HTR-8/SVneo (cell line): ENCODE measurements around the gene NTM.

Source experiments
- DNase-seq: peaks from one replicate; pipeline ENCODE4 v3.0.0; 2011; ENCODE audit warnings: low spot score, mixed read lengths; ENCODE audit not compliant: insufficient read length
- FAIRE-seq: peaks from 2 replicates; lab custom pipeline; 2011; peaks lifted over from hg19 to GRCh38; lab: Jason Lieb, UNC

Gene NTM

GRCh38 chr11:131916638-131917037, 546.2 kb downstream of the NTM start:
- DNase-seq (no peak), FAIRE-seq (no peak)

GRCh38 chr11:131917634-131918384, 547.4 kb downstream of the NTM start:
- DNase-seq (no peak), FAIRE-seq (no peak)

DNA sequence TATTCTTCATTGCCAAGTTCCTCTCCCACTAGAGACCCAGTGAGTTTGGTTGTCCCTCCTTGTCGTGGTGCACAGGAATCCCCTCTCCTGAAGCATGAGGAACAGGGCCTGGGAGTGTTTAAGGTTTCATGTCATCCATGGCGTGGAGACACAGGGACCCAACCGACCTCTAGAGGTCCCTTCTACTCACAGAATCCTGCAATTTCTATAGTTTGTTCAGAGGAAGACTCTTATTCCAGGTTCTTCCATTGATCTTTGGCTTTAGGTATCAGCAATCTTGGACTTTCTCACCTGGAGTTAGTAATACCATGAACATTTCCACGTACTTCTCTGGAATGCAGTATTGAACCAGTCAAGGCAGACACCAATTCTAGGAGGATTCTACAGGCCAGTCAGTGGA, 548.2 kb downstream of the NTM start:
- FAIRE-seq (no peak), DNase-seq (no peak)

DNA sequence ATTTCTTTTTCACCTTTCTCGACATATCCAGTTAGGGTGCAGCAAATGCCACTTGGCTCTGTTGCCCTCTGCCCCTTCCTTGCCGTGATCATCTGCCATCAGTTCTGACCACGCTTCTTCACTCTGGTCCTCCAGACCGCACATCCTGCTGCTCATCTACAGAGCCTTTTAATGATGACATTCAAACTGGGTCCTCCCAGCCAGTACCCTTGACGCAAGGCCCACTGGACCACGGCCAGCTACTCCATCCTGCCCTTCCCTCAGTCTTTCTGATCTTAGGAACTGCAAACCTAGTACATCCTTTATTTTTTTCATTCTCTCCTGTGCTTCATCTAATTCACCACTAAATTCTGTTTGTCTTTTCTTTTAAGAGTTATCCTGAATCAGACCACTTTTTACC, 551.8 kb downstream of the NTM start:
- DNase-seq (no peak), FAIRE-seq (no peak)

- DNase-seq (no peak), FAIRE-seq (no peak)
Measured at GRCh38 chr11:131923309-131923708, 552.9 kb downstream of the NTM start.

DNA sequence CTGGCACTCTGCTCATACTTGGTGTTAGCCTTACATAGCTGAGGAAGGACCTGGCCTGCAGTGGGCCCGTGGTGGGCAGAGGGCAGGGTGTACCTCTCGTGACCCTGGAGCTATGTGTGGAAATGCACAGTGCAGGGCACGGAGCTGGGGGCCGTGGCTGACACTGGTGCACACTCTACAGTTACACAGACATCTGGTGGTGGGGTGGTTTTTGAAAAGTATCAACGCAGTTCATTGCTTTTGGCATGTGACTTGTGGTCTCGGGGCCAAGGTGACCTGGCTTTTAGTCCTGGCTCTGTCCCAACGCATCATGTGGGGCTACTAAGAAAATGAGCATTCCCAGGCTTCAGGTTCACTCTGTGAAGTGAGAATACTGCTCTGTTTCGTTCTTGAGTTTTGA, 553.6 kb downstream of the NTM start:
- DNase-seq = no peak
- no peak for FAIRE-seq

- DNase-seq = no peak
- FAIRE-seq = no peak
Measured at GRCh38 chr11:131924457-131925201, 554.2 kb downstream of the NTM start.

DNA sequence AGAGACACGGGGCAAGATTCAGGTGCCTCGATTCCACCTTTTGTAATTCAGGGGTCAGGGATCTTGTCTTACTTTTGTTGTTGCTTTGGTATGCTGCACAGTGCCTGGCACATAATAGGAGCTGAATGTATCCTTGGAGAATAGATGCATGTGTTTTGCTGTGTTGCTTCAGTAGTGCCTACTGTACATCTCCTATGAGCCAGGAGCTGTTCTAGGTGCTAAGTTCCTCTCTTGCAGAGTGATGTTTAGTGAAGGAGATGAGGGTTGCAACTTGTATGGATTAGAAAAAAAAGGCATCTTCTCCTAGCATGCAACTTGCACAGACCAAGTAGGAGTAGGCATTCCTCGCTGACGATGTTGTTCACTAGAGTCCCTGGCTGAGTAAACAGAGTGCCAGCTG, 555.4 kb downstream of the NTM start:
- FAIRE-seq = no peak
- no peak for DNase-seq

DNA sequence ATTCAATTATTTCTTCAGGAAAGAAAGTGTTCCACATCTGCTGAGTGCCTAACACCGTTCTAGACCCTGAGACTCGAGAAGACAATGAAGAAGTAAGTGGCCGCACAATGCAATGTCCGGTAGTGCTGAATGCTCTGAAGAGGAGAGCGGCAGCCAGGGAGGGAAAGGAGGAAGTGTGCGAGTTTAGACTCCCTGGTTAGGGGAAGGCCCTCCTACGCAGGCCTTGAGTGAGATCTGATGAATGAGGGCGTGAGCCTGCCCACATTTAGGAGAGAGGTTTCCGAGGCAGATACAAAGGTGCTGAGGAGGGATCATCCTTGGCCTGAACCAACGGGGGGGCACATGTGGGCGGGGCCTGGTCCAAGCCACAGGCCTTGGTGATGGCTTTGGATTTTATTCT, 558.6 kb downstream of the NTM start:
- FAIRE-seq = no peak

GRCh38 chr11:131932584-131933325, 562.3 kb downstream of the NTM start:
- no peak for FAIRE-seq
- no peak for DNase-seq

More for the DNA sequence above, 558.6 kb downstream of the NTM start:
- DNase-seq = no peak

GRCh38 chr11:131934006-131934405, 563.6 kb downstream of the NTM start:
- FAIRE-seq = no peak
- DNase-seq = no peak

DNA sequence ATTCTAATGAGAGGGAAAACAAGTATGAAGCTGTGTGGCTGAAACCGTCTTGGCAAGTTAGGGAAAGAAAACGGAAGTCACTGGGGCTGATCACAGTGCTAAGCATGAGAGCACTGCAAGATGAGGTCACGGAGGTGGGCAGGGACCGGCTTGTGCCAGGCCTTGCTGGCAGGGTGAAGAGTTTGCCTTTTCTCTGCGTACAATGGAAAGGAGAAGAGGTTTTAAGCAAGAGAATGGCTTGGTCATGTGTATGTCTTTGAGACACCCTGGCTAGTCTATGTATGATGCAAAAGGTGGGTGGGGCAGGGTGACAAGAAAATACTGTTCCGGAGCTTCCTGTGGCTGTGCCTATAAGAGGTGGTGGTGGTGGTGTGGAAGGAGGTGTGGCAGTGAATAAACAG, 567.9 kb downstream of the NTM start:
- FAIRE-seq (no peak), DNase-seq (no peak)

DNA sequence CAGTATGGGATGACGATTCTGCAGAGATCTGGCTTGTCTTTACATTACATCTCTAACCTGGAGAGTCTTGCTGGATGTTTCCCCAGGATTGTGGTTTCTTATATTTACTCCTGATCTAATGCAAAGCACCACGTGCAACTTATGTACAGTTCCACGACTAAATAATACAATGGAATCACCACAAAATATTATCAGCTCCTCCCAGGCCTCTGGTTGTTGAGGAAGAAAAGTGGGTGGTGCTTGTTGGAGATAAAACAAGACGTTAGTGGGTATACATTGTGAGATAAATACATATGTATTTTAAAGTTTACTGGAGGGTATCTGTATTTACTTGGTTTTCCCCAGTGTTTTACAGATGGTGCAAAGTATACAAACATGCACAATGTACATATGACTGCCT, 569.7 kb downstream of the NTM start:
- FAIRE-seq (no peak), DNase-seq (no peak)

- DNase-seq (no peak), FAIRE-seq (no peak)
Measured at GRCh38 chr11:131942878-131943277, 572.5 kb downstream of the NTM start.

DNA sequence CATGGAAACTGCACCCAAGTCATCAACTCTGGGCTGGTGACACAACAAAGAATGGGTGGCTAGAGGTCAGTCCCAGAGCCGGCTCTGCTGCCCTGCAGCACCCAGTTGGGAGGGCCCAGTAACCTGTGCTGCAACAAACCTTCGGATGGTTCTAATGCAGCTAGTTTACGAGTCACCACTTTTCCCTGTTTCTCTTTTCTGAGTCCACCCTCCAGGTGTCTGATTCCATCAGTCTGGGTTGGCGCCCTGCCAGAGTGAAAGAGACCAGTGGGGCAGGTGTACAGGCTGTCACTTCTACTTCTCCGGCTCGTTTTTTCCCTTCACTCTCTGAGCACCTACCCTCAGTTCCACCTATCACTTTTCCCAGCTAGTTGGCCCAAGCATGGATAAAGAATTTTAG, 572.9 kb downstream of the NTM start:
- no peak for FAIRE-seq
- DNase-seq = no peak

DNA sequence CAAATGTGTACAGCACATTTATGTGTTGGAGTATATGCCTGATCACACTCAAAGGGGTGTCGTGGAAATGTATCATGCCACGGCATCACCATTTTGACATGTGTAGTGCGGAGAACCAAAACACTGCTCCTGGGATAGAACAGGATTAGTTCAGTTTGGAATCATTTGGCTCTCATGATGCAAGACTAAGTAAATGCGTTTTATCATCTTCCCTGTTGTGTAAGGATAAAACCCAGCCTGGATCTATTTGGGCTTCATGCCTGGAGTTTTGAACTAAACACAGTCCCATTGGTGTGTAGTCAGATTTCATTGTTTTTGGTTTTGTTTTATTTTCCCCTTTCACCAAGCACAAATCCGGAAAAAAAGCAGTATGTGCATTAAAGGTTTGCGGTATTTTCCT, 574.3 kb downstream of the NTM start:
- no peak for DNase-seq
- FAIRE-seq = no peak

- DNase-seq (no peak), FAIRE-seq (no peak)
Measured at GRCh38 chr11:131945706-131946105, 575.3 kb downstream of the NTM start.

- DNase-seq (no peak), FAIRE-seq (no peak)
Measured at GRCh38 chr11:131947511-131947910, 577.1 kb downstream of the NTM start.

GRCh38 chr11:131951121-131951520, 580.7 kb downstream of the NTM start:
- no peak for DNase-seq
- no peak for FAIRE-seq

DNA sequence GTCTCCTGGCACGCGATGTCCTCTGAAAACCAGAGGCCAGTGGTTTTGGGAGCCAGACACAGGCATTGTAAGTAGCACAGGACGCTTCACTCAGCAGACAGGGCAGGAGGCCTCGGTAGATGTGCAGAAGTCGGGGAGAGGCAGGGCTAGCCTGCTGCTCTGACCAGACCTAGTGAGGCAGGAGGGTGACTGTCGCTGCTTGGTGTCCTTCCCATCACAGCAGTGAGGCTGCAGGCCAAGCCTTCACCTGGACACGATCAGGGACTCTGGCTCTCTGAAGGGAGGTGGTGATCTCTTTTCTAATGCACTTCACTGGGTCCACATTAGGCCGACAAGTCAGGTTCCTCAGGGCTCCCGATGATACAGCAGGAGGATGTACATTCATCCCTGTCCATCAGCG, 583.7 kb downstream of the NTM start:
- FAIRE-seq = no peak
- DNase-seq = no peak

DNA sequence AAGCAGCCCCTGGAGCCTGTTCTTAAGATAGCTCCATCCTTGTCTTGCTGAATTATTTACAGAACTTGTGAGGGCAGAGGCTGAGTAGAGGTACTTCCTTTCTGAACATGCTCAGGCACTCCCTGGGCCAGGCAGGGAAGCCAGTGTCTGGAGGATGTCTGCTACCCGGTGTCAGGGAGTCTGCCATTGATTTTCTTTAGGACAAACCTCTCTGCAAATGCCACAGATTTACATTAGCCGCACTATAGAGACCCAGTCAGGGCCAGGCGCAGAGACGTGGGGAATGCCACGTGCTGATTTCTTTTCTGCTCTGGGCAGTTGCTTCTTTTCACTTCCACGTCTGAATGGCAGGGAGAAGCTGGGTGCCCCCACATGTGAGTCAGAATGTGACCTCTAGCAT, 585.5 kb downstream of the NTM start:
- DNase-seq = no peak
- FAIRE-seq = no peak
